MM.1S (cell line): ENCODE measurements around the gene NXPH1.

Experiments used
- EZH2 ChIP-seq: fragments of 300-600 bp; sonication (generic); optimal IDR thresholded peaks from 2 replicates; pipeline ENCODE3; 2017; ENCODE audit warnings: low read depth, mild to moderate bottlenecking, antibody characterized with exemption, low read length, mixed read lengths
- EZH2phosphoT487 ChIP-seq: fragments of 300-600 bp; sonication (generic); IDR thresholded peaks from 2 replicates; pipeline ENCODE4 v1.6.1; 2018; ENCODE audit warnings: antibody characterized with exemption, low read length
- TF ChIP-seq, protein P1 (sequence below): fragments of 300-600 bp; sonication (generic); IDR thresholded peaks from 2 replicates; pipeline ENCODE4 v1.5.1; 2016; ENCODE audit warnings: antibody characterized with exemption, low read length, mixed read lengths

DNA sequence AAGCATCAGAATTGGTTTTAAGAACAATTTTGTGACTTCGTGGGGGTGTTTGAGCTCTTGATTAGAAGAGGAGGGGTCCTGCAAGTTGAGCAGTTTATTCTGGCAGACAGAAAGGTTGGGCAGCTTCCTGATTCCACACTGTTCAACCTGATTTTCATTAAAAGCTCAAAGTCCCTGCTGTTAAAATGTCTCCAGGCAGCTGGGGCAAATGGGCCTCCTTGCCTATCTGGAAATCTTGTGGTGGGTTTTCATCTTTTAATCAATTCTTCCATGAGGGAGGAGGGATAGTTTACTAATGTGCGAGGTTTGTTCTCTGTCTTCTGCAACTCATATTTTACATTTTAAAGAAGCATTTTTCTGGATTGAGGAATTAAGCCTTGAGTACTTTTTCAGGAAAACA lies 276.7 kb downstream of the NXPH1 start:
- TF ChIP-seq, protein P1, sequence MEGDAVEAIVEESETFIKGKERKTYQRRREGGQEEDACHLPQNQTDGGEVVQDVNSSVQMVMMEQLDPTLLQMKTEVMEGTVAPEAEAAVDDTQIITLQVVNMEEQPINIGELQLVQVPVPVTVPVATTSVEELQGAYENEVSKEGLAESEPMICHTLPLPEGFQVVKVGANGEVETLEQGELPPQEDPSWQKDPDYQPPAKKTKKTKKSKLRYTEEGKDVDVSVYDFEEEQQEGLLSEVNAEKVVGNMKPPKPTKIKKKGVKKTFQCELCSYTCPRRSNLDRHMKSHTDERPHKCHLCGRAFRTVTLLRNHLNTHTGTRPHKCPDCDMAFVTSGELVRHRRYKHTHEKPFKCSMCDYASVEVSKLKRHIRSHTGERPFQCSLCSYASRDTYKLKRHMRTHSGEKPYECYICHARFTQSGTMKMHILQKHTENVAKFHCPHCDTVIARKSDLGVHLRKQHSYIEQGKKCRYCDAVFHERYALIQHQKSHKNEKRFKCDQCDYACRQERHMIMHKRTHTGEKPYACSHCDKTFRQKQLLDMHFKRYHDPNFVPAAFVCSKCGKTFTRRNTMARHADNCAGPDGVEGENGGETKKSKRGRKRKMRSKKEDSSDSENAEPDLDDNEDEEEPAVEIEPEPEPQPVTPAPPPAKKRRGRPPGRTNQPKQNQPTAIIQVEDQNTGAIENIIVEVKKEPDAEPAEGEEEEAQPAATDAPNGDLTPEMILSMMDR, result no peak
- TF ChIP-seq EZH2, result no peak
- no peak for TF ChIP-seq EZH2phosphoT487
